Measurements from ENCODE around the gene HDAC10.

HDAC10 gene

DNA sequence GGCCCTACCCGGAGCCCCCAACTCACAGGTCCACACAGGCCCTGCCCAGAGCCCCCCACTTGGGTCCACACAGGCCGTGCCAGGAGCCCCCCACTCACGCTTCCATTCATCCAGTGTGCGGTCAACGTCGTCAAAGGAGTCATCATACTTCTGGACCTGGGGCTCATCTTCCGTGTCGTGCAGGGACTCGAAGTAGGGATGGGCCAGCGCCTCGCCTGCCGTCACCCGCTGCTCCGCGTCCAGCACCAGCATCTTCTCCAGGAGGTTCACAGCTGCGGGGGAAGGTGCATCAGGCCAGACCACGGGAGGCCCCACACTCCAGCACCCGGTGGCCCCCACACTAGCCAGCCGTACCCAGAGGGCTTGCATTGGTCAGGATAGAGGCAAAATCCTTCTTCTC, 4.0 kb upstream of the HDAC10 start:
- no peak for DNase-seq

GRCh38 chr22:50253941-50254340, 2.9 kb upstream of the HDAC10 start:
- no peak for DNase-seq

GRCh38 chr22:50253046-50253915, 2.2 kb upstream of the HDAC10 start:
- DNase-seq: no peak

- peak in 1 of 2 experiments; percentile 48 for DNase-seq
Measured at GRCh38 chr22:50252082-50253045, 1.3 kb upstream of the HDAC10 start.

DNA sequence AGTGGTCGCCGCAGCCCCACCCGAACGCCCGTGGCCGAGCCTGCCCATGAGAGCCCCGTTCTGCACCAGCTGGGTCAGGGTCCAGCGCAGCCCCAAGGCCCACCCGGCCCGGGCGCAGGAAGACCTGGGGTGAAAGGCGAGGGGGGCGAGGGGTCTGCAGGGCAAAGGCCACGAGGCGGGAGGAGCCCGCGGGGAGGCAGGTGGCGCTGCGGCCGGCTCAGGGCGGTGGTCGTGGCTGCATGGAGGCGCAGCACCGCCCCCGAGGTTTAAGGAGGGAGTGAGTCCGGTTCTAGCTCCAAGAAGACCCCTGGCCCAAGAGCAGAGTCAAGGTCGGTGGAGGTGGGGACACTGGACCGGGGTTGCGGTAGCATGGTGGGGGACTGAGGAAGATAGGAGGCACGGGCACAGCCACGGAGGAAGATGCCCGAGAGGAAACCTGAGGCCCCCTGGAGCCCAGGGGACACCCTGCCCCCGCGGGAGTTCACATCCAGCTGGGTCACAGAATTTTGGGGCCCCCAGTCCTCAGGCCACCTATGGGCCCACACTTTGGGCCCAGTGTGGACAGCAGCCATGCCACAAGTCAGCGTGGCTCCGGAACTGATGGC, 514 bp upstream of the HDAC10 start:
- DNase-seq: no peak

- DNase-seq: no peak
Measured at GRCh38 chr22:50250249-50250554, 863 bp downstream of the HDAC10 start.

- DNase-seq: no peak
Measured at GRCh38 chr22:50249341-50250248, 1.5 kb downstream of the HDAC10 start.

- no peak for DNase-seq
Measured at GRCh38 chr22:50248196-50249081, 2.6 kb downstream of the HDAC10 start.

DNA sequence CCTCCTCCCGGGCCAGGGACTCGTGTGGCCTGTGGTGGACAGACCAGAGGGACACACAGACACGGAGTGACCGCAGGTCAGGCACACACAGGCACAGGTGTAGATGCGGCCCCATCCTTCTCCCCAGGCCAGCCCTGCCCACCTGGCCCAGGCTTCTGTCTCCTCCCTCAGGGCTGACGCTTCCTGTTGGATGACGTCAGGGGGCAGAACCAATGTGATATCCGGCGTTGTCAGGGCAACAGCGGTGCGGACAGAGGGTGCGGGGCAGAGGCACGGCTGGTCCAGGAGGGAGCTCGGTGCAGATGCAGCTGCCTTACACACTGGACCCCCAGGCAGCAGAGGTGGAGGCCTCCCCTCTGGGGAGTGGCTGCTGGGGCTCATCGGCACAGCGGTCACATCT, 3.3 kb downstream of the HDAC10 start:
- DNase-seq: no peak

DNA sequence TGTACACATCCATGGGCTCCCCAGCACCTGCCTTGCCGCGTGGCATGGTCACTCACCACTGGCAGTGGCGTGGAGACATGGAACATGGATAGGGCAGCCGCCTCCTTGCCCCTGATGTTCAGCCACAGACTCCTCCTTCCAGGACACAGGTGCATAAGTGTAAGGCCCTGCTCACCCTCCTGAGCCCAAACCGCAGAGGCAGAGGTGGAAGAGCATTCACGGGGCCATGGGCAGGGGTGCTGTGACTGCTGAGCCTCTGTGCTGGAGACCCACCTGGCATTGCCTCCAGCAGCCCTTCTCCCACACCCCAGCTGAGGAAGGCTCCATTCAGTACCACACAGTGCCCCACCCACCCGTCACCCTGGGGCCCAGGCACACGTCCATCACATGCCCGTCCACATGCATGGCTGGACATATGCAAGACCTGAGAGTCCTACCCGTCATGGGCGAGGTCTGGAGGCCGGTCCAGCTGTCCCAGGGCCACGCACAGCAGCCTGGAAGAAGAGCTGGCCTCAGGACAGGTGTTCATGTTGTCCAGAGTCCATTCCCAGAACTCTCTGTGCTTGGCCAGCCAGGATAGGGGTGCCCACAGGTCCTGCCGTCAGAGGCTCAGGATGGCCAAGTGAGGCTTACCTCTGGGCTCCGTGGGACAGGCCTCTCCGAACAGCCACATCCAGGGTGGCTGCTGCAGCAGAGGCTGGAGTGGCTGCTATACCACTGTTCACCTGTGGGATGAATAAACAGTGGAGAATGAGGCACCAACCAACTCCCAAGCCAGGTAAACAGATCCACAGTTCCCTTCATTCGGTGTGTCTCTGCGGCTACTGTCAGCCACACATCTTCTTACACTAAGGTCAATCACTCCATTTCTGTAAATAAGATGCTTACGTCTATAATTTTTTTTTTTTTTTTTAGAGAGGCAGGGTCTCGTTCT, 4.6 kb downstream of the HDAC10 start:
- no peak for DNase-seq

- no peak for DNase-seq
Measured at GRCh38 chr22:50245214-50246072, 5.6 kb downstream of the HDAC10 start.

GRCh38 chr22:50244420-50245213, 6.4 kb downstream of the HDAC10 start, which contains the start of gene TUBGCP6:
Gene TUBGCP6 (minus strand): TSS chr22:50245023. CDS start chr22:50244459, 564 bp downstream.
- DNase-seq: peak; percentile 53 to 85

GRCh38 chr22:50243685-50244419, 7.2 kb downstream of the HDAC10 start:
- no peak for DNase-seq

DNA sequence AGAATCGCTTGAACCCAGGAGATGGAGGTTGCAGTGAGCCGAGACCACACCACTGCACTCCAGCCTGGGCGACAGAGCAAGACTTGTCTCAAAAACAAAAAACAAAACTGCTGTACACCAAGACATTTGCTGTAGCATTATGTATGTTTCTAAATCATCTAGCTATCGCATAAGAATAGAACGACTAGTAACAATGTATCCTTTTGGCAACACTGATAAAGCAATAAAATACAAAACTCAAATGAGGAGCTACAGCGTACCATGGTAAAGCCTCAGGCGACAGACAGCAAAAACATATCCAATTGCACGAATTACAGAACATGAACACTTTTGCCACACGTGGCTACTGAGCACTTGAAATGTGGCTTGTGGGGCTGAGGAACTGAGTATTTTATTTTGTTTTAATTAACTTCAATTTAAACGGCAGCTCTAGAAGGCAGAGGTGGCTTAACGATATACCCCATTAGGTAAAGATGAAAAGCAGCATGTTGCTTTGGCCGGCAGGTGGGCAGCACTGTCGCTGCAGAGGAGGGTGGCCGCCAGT, 8.6 kb downstream of the HDAC10 start:
- no peak for DNase-seq

GRCh38 chr22:50238755-50239154, 12.3 kb downstream of the HDAC10 start:
- DNase-seq: no peak

DNA sequence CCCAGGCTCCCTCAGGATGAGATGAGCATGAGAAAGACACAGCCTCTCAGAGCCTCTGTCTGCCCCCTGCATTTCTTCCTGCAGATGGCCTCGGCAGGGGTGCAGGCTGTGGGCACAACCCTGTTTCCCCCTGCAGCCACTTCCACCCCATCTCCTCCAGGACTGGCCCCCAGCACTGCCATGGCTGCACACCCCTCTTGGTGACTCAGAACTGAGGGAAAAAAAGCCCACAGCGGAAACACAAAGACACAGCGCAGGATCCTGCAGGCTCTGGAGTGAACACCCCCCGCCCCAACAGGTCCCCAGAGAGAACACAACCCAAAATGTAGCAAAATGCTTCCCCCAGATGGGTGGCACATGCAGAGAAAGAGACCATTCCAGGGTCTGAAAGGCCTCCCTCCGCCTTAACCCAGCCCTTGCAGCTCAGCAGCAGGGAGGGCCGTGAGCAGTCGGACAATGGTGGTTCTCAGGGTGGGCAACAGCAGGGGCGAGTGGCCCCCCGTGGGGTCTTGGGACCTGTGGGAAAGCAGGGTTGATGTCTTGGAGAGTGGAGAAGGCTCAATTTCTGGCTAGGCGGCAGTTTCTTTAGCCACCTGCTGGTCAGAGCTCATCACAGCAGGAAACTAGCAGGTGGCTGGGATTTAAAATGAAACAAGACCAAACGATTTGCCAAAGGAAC, 14.2 kb downstream of the HDAC10 start:
- DNase-seq: peak in 1 of 2 experiments; percentile 18

All from SW 1271 (cell line).